CD8-positive, alpha-beta memory T cell (primary cell): ENCODE results near the gene GIMAP8. TPM values are rescaled to one million over a fixed set of nuclear protein-coding genes. Genes with fewer than 3 reads are reported as not detected.
"Not testable (repeated sequence)": the region's sequence is repeated elsewhere in the genome, so short reads cannot be mapped to it uniquely, and the experiment has no call there.

ENCODE experiments used
- CTCF ChIA-PET: fragments of 350-600 bp; sonication (Branson Sonifier 250); formaldehyde crosslinking; loops from one replicate; lab custom pipeline; 2021; ENCODE audit warnings: antibody characterized with exemption; lab: Charles Lee
- POLR2A ChIA-PET: fragments of 350-600 bp; sonication (Branson Sonifier 250); formaldehyde crosslinking; loops from one replicate; lab custom pipeline; 2021; ENCODE audit warnings: antibody characterized with exemption; lab: Charles Lee
- DNase-seq, 5 donors: peaks; one replicate each; pipeline versions ENCODE4 v3.0.0 to v3.0.0-alpha.2; 2020 to 2022; ENCODE audit warnings: mixed read lengths in 1 of 5
- H3K27ac ChIP-seq: one replicate; pipeline ENCODE4 v1.7.0; 2013; ENCODE audit warnings: low read depth, mild to moderate bottlenecking, low read length, moderate library complexity
- H3K27me3 ChIP-seq: 2 replicates; pipeline ENCODE4 v1.7.0; 2013; ENCODE audit warnings: low read length, mild to moderate bottlenecking; ENCODE audit not compliant: insufficient read depth, poor library complexity, severe bottlenecking
- H3K36me3 ChIP-seq: 2 replicates; pipeline ENCODE4 v1.7.0; 2013; ENCODE audit warnings: mild to moderate bottlenecking, low read length, moderate library complexity; ENCODE audit not compliant: insufficient read depth
- H3K4me1 ChIP-seq: 2 replicates; pipeline ENCODE4 v1.7.0; 2013; ENCODE audit warnings: mild to moderate bottlenecking, low read length, moderate library complexity; ENCODE audit not compliant: insufficient read depth
- H3K4me3 ChIP-seq: 2 replicates; pipeline ENCODE4 v1.7.0; 2013; ENCODE audit warnings: mild to moderate bottlenecking, low read length
- H3K9me3 ChIP-seq: 2 replicates; pipeline ENCODE4 v1.7.0; 2013; ENCODE audit warnings: mild to moderate bottlenecking, low read length
- H3K27ac Mint-ChIP-seq, 8 donors: one replicate each; pipeline ENCODE4 v1.8.0; 2020 to 2021; ENCODE audit warnings: mixed read lengths in 8 of 8, mild to moderate bottlenecking in 6 of 8, inconsistent platforms in 3 of 8, moderate library complexity in 3 of 8
- H3K27me3 Mint-ChIP-seq, 2 donors: one replicate each; pipeline ENCODE4 v1.8.0; 2020 to 2021; ENCODE audit warnings: mixed read lengths in 2 of 2, mild to moderate bottlenecking in 1 of 2, moderate library complexity in 1 of 2
- H3K36me3 Mint-ChIP-seq, 3 donors: one replicate each; pipeline ENCODE4 v1.8.0; 2020 to 2021; ENCODE audit warnings: mixed read lengths in 3 of 3, inconsistent platforms in 1 of 3, mild to moderate bottlenecking in 1 of 3
- H3K4me1 Mint-ChIP-seq, 3 donors: one replicate each; pipeline ENCODE4 v1.8.0; 2020 to 2021; ENCODE audit warnings: mixed read lengths in 3 of 3, inconsistent platforms in 1 of 3, mild to moderate bottlenecking in 1 of 3
- H3K4me3 Mint-ChIP-seq, 7 donors: one replicate each; pipeline ENCODE4 v1.8.0; 2020 to 2021; ENCODE audit warnings: mixed read lengths in 7 of 7, mild to moderate bottlenecking in 6 of 7, moderate library complexity in 4 of 7, inconsistent platforms in 2 of 7
- H3K9me3 Mint-ChIP-seq, 5 donors: one replicate each; pipeline ENCODE4 v1.8.0; 2020 to 2022; ENCODE audit warnings: mixed read lengths in 5 of 5, mild to moderate bottlenecking in 3 of 5, moderate library complexity in 2 of 5, inconsistent platforms in 1 of 5
- polyA plus RNA-seq: library from polyadenylated mRNA; unstranded; fragments of 300-500 nt; fragmentation: Illumina TruSeq; gene quantifications from one replicate; pipeline ENCODE4 v1.2.3, GENCODE V29; 2021
- total RNA-seq, 2 experiments: library from RNA; stranded (reverse); gene quantifications; one replicate each; pipeline ENCODE4 v1.2.3, GENCODE V29; 2021

GIMAP8 gene
- total and polyA plus RNA-seq, 3 experiments from 2014 or later, result 11.8 to 30.1 (median 12.3) TPM

DNA sequence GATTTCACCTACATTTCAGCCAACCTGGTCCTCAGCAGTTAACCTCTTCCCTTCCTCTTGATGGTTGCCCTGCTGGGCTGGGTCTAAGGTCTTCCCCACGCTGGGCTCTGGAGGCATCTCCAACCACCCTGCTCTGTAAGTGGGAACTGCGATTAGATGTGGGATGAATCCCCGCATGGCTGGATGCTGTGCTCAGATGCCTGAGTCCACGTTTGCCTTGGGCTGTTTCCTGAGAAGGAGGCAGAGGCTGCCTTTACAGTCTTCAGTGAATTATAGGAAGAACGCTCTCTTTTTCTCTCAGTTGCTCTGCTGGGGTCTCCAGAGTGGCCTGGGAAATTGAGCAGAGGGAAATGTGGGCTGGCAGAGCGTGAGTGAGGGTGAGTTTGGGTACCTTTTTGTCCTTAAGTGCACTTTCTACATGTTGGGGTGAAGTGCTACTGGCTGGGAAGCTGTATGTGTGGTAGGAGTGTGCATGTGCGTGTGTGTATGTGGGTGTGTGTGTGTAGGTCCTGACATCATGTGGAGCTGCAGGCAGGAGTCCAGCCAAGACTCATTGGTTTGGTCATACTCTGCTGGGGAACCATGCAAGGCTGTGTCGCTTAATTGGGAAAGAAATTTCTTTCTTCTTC is 1.5 kb downstream of the GIMAP8 start:
- H3K4me3 Mint-ChIP-seq, result peak overlapping the region; percentile 98 to 100 (median 99)
- H3K27me3 Mint-ChIP-seq, result peaks cover 0 to 6% of the 10 kb centered on the region in 2 donors
- POLR2A ChIA-PET, result interaction anchor here (0.9 to 5.9 kb wide), 18 partner anchors 13 to 304 kb away, joined by 3 to 76 read pairs (median 5); partner anchors contain the start of genes GIMAP4 and GIMAP7
- peaks cover 70 to 80% (median 73%) of the 10 kb centered on the region in 3 donors for H3K4me1 Mint-ChIP-seq
- Histone ChIP-seq H3K27ac (peak overlapping the region; percentile 66), H3K9me3 (no peaks in the 10 kb centered on the region), H3K4me3 (peak overlapping the region; percentile 80), H3K36me3 (no peaks in the 10 kb centered on the region), H3K27me3 (no peaks in the 10 kb centered on the region), H3K4me1 (peaks cover 38% of the 10 kb centered on the region)
- DNase-seq, result peak in 2 of 5 donors; percentile 49 to 59
- peaks cover 20 to 62% (median 31%) of the 10 kb centered on the region in 3 donors for H3K36me3 Mint-ChIP-seq
- peak overlapping the region; percentile 78 to 98 (median 96) for H3K27ac Mint-ChIP-seq
- CTCF ChIA-PET, result interaction anchor here (0.7 to 7.8 kb wide), 18 partner anchors 19 to 304 kb away, joined by 3 to 99 read pairs (median 8); partner anchors contain the start of genes GIMAP1, GIMAP4, GIMAP5 and GIMAP6
- H3K9me3 Mint-ChIP-seq, result peaks cover 4 to 9% (median 6%) of the 10 kb centered on the region in 5 donors

DNA sequence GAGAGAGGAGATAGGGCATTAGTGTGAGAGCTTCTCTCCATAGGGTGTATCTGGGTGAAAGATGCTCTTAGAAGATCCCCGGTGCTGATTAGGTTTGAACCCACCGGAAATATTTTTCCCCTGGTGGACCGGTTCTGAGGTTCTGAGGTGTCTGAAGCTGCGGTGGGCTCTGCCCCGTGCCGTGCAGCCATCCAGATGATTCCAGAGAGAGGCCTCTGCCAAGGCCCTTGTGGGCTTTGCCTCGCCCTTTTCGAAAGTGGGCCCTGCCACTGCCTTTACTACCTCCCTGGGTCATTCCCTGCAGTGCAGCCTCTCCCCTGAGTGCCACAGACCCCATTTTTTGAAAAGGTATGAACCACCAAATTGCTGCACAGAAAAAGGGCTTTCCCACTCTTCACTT is 2.8 kb downstream of the GIMAP8 start:
- DNase-seq, result peak in 4 of 5 donors; percentile 19 to 57 (median 42)
- Mint-ChIP-seq H3K4me1 (peaks cover 72 to 80% (median 75%) of the 10 kb centered on the region in 3 donors), H3K36me3 (peaks cover 27 to 74% (median 44%) of the 10 kb centered on the region in 3 donors), H3K27ac (peak overlapping the region; percentile 66 to 97 (median 92)), H3K27me3 (peaks cover 0 to 6% of the 10 kb centered on the region in 2 donors), H3K9me3 (peaks cover 5 to 9% (median 7%) of the 10 kb centered on the region in 5 donors), H3K4me3 (peak overlapping the region; percentile 90 to 100 (median 98))
- no peak overlapping the region for H3K27ac ChIP-seq
- no peaks in the 10 kb centered on the region for H3K36me3 ChIP-seq
- ChIA-PET POLR2A (interaction anchor here (0.6 to 5.9 kb wide), 8 partner anchors 14 to 234 kb away, joined by 3 to 76 read pairs (median 8); partner anchors contain the start of genes GIMAP4 and GIMAP7), CTCF (interaction anchor here (1.0 to 7.8 kb wide), 7 partner anchors 12 to 303 kb away, joined by 3 to 99 read pairs (median 10); partner anchors contain the start of genes GIMAP1, GIMAP4 and GIMAP7)
- no peaks in the 10 kb centered on the region for H3K27me3 ChIP-seq
- peak overlapping the region; percentile 67 for H3K4me3 ChIP-seq
- peaks cover 34% of the 10 kb centered on the region for H3K4me1 ChIP-seq
- no peaks in the 10 kb centered on the region for H3K9me3 ChIP-seq

DNA sequence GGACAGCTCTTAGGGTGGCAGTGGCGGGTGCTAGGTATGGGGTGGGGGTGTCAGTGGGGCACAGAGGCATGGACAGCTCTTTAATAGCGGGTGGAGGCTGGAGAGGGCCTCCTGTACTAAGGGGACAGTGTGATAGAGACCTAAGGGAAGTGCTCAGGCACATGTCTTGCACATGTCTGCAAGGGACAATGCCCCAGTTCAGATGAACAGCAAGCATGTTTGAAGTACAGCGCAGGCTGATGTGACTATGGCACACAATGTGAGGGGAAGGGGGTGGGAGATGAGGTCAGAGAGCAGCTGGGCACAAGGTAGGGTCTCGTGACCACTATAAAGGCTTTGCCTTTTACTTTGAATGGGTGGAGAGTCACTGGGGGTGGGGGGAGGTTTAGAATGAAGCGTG is 3.5 kb downstream of the GIMAP8 start:
- Histone ChIP-seq H3K4me1 (peaks cover 28% of the 10 kb centered on the region), H3K27me3 (no peaks in the 10 kb centered on the region), H3K36me3 (no peaks in the 10 kb centered on the region), H3K4me3 (peak overlapping the region; percentile 67), H3K27ac (no peak overlapping the region), H3K9me3 (no peaks in the 10 kb centered on the region)
- Mint-ChIP-seq H3K27me3 (peaks cover 0 to 5% of the 10 kb centered on the region in 2 donors), H3K36me3 (peaks cover 30 to 78% (median 48%) of the 10 kb centered on the region in 3 donors), H3K27ac (peak overlapping the region; percentile 66 to 97 (median 92)), H3K4me1 (peaks cover 67 to 79% (median 73%) of the 10 kb centered on the region in 3 donors), H3K4me3 (peak overlapping the region; percentile 90 to 100 (median 98)), H3K9me3 (peaks cover 5 to 11% (median 7%) of the 10 kb centered on the region in 5 donors)
- ChIA-PET CTCF (interaction anchor here (1.1 to 7.8 kb wide), 5 partner anchors 11 to 302 kb away, joined by 3 to 99 read pairs (median 10); partner anchors contain the start of genes GIMAP4 and GIMAP7), POLR2A (interaction anchor here (4.8 to 5.9 kb wide), 2 partner anchors 28 to 63 kb away, joined by 33 to 76 read pairs; partner anchors contain the start of gene GIMAP7)
- DNase-seq, result no peak

DNA sequence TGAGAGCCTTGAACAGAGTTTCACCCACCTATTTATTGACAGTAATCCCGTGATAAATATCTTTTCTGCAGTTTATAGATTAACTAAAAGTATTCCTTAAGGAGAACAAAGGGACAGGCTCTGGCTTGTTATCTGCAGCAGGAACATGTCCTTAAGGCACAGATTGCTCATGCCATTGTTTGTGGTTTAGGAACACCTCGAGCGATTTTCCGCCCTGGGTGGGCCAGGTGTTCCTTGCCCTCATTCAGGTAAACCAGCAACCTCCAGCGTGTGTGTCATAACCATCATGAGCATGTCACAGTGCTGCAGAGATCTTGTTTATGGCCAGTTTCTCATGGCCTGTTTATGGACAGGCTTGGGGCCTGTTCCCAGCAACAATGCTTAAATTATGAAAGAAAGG is 6.6 kb downstream of the GIMAP8 start:
- Mint-ChIP-seq H3K4me3 (peak overlapping the region in 2 of 7 donors; percentile 0 to 54), H3K36me3 (peaks cover 44 to 90% (median 77%) of the 10 kb centered on the region in 3 donors), H3K4me1 (peaks cover 66 to 87% (median 77%) of the 10 kb centered on the region in 3 donors), H3K9me3 (peaks cover 22 to 32% (median 26%) of the 10 kb centered on the region in 5 donors), H3K27ac (peak overlapping the region in 7 of 8 donors; percentile 1 to 79 (median 69))
- DNase-seq, POLR2A ChIA-PET, H3K27ac ChIP-seq, H3K27me3 Mint-ChIP-seq, H3K36me3 ChIP-seq, H3K4me3 ChIP-seq, H3K27me3 ChIP-seq: not testable (repeated sequence)
- H3K4me1 ChIP-seq, result peaks cover 12% of the 10 kb centered on the region
- CTCF ChIA-PET, result interaction anchor here (2.4 kb wide), 1 partner anchor 25 kb away, joined by 8 read pairs; no protein-coding TSS in a partner anchor
- H3K9me3 ChIP-seq, result peaks cover 16% of the 10 kb centered on the region

DNA sequence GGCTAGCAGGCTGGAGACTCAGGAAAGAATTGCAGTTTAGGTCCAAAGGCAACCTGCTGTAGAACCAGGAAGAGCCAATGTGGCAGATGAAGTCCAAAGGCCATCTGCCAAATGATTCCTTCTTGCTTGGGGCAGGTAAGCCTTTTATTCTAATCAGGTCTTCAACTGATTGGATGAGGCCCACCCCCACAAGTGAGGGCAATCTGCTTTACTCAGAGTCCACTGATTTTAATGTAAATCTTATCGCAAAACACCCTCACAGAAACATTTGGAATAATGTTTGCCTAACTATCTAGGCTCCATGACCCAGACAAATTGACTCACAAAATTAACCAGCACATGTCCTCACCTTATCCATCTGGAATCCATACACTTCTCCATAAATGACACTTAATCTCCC is 7.8 kb downstream of the GIMAP8 start:
- Mint-ChIP-seq H3K9me3 (peaks cover 32 to 43% (median 37%) of the 10 kb centered on the region in 5 donors), H3K4me3 (peak overlapping the region in 1 of 7 donors; percentile 25), H3K27ac (peak overlapping the region in 7 of 8 donors; percentile 1 to 98 (median 73)), H3K4me1 (peaks cover 74 to 97% (median 85%) of the 10 kb centered on the region in 3 donors), H3K27me3 (peaks cover 0 to 5% of the 10 kb centered on the region in 2 donors), H3K36me3 (peaks cover 50 to 92% (median 88%) of the 10 kb centered on the region in 3 donors)
- DNase-seq, result no peak
- Histone ChIP-seq H3K4me3 (no peak overlapping the region), H3K9me3 (peaks cover 16% of the 10 kb centered on the region), H3K27ac (no peak overlapping the region), H3K36me3 (no peaks in the 10 kb centered on the region), H3K4me1 (peaks cover 14% of the 10 kb centered on the region), H3K27me3 (no peaks in the 10 kb centered on the region)
- CTCF ChIA-PET, result no interaction called here
- POLR2A ChIA-PET, result no interaction called here

DNA sequence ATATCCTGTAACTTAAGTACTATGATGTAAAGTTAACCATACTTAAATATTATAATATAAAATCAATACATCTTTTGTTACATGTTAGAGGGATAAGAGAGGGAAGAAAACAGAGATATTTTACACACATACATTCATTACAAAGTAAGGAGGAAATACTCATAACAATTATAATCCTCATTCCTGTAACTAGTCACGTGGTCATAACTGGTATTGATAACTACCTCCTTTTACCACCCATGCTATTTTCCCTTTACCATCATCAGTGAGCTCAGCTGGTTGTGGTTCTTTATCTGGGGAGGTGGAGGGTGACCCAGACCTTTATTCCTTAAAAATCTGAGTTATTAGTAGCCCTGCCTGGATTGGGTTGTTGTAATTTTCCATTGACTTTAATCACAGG is 8.3 kb downstream of the GIMAP8 start:
- ChIA-PET CTCF (no interaction called here), POLR2A (no interaction called here)
- peaks cover 74 to 97% (median 85%) of the 10 kb centered on the region in 3 donors for H3K4me1 Mint-ChIP-seq
- H3K27ac Mint-ChIP-seq, result peak overlapping the region in 5 of 8 donors; percentile 26 to 80 (median 31)
- H3K27ac ChIP-seq, result no peak overlapping the region
- no peak overlapping the region for H3K4me3 ChIP-seq
- H3K27me3 ChIP-seq, result no peaks in the 10 kb centered on the region
- peaks cover 35 to 46% (median 38%) of the 10 kb centered on the region in 5 donors for H3K9me3 Mint-ChIP-seq
- H3K36me3 Mint-ChIP-seq, result peaks cover 52 to 93% (median 91%) of the 10 kb centered on the region in 3 donors
- no peaks in the 10 kb centered on the region for H3K36me3 ChIP-seq
- peaks cover 16% of the 10 kb centered on the region for H3K4me1 ChIP-seq
- DNase-seq, result no peak
- peaks cover 0 to 2% of the 10 kb centered on the region in 2 donors for H3K27me3 Mint-ChIP-seq
- H3K4me3 Mint-ChIP-seq, result peak overlapping the region in 1 of 7 donors; percentile 25
- H3K9me3 ChIP-seq, result peaks cover 16% of the 10 kb centered on the region

DNA sequence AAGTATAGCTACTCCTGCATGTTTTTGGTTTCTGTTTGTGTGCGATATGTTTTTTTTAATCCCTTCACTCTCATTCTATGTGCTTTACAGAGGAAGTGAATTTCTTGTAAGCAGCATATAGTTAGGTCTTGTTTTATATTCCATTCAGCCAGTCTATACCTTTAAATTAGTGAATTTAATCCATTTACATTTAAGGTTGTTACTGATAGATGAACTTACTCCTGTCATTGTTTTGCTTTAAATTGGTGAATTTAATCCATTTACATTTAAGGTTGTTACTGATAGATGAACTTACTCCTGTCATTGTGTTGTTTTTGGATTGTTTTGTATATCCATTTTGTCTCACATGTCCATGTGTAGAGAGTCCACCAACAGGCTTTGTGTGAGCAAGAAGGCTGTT is 11.1 kb downstream of the GIMAP8 start:
- Mint-ChIP-seq H3K4me3 (peak overlapping the region in 2 of 7 donors; percentile 6 to 7), H3K9me3 (peaks cover 29 to 42% (median 31%) of the 10 kb centered on the region in 5 donors), H3K27me3 (no peaks in the 10 kb centered on the region), H3K36me3 (peaks cover 49 to 84% (median 77%) of the 10 kb centered on the region in 3 donors), H3K4me1 (peaks cover 80 to 97% (median 86%) of the 10 kb centered on the region in 3 donors), H3K27ac (peak overlapping the region in 4 of 8 donors; percentile 37 to 84 (median 56))
- H3K27ac ChIP-seq, result no peak overlapping the region
- peaks cover 35% of the 10 kb centered on the region for H3K4me1 ChIP-seq
- ChIA-PET CTCF (interaction anchor here (0.9 kb wide), 1 partner anchor 10 kb away, joined by 3 read pairs; no protein-coding TSS in a partner anchor), POLR2A (no interaction called here)
- H3K36me3 ChIP-seq, result peaks cover 1% of the 10 kb centered on the region
- peaks cover 16% of the 10 kb centered on the region for H3K9me3 ChIP-seq
- H3K27me3 ChIP-seq, result no peaks in the 10 kb centered on the region
- DNase-seq, result no peak
- H3K4me3 ChIP-seq, result no peak overlapping the region
